SK-N-SH (cell line): Measurements from ENCODE around the gene FAT1. TPM values are rescaled to one million over a fixed set of nuclear protein-coding genes. Genes with fewer than 3 reads are reported as not detected.

Experiments used
- EZH2phosphoT487 ChIP-seq: fragments of 200-600 bp; sonication (generic); IDR thresholded peaks from 2 replicates; pipeline ENCODE4 v1.6.1; 2017; ENCODE audit warnings: low read depth, mixed run types, mild to moderate bottlenecking, antibody characterized with exemption, moderate library complexity, borderline replicate concordance
- FOSL2 ChIP-seq: IDR thresholded peaks from 2 replicates; pipeline ENCODE4 v1.4.0; 2012; ENCODE audit warnings: low read depth, mild to moderate bottlenecking, moderate library complexity, borderline replicate concordance
- FOXJ3 ChIP-seq: sonication (generic); formaldehyde crosslinking; IDR thresholded peaks from 2 replicates; pipeline ENCODE4 v1.5.1; 2020; ENCODE audit warnings: mild to moderate bottlenecking, missing genetic modification reagents
- FOXM1 ChIP-seq: IDR thresholded peaks from 2 replicates; pipeline ENCODE4 v1.4.0; 2012; ENCODE audit warnings: low read depth, mild to moderate bottlenecking
- GABPA ChIP-seq: IDR thresholded peaks from 2 replicates; pipeline ENCODE4 v1.4.0; 2012; ENCODE audit warnings: low read depth, mild to moderate bottlenecking
- GATA2 ChIP-seq: sonication (generic); formaldehyde crosslinking; IDR thresholded peaks from 2 replicates; pipeline ENCODE4 v1.5.0; 2020; ENCODE audit warnings: mild to moderate bottlenecking, missing genetic modification reagents
- IRF3 ChIP-seq: fragments of 150-350 bp; IDR thresholded peaks from 2 replicates; pipeline ENCODE4 v1.6.1; 2016; ENCODE audit warnings: mild to moderate bottlenecking, low read depth, low read length
- JUND ChIP-seq: IDR thresholded peaks from 2 replicates; pipeline ENCODE4 v1.4.0; 2012
- MAX ChIP-seq: IDR thresholded peaks from 2 replicates; pipeline ENCODE4 v1.4.0; 2012; ENCODE audit warnings: low read depth
- MXI1 ChIP-seq: IDR thresholded peaks from 2 replicates; pipeline ENCODE4 v1.6.1; 2012; ENCODE audit warnings: mild to moderate bottlenecking, low read depth, low read length, improper control_type of control experiment
- NFIC ChIP-seq: IDR thresholded peaks from 2 replicates; pipeline ENCODE4 v1.4.0; 2012; ENCODE audit warnings: borderline replicate concordance
- NRF1 ChIP-seq: IDR thresholded peaks from 2 replicates; pipeline ENCODE4 v1.6.1; 2012; ENCODE audit warnings: low read depth, mild to moderate bottlenecking, low read length
- PBX3 ChIP-seq: IDR thresholded peaks from 2 replicates; pipeline ENCODE4; 2012
- RAD21 ChIP-seq: IDR thresholded peaks from 2 replicates; pipeline ENCODE4 v1.6.1; 2012; ENCODE audit warnings: mild to moderate bottlenecking, low read length
- RCOR1 ChIP-seq: fragments of 150-350 bp; IDR thresholded peaks from 2 replicates; pipeline ENCODE4 v1.6.1; 2017; ENCODE audit warnings: antibody characterized with exemption, low read length
- RFX5 ChIP-seq: IDR thresholded peaks from 2 replicates; pipeline ENCODE4 v1.6.1; 2012; ENCODE audit warnings: mild to moderate bottlenecking, improper control_type of control experiment, low read length
- RXRA ChIP-seq: IDR thresholded peaks from 2 replicates; pipeline ENCODE4 v1.4.0; 2012; ENCODE audit warnings: low read depth, mild to moderate bottlenecking, borderline replicate concordance
- SMC3 ChIP-seq: IDR thresholded peaks from 2 replicates; pipeline ENCODE4 v1.6.1; 2012; ENCODE audit warnings: low read depth, low read length, improper control_type of control experiment
- TAF1 ChIP-seq: IDR thresholded peaks from 2 replicates; pipeline ENCODE4 v1.6.1; 2012; ENCODE audit warnings: low read depth, mild to moderate bottlenecking, low read length, moderate library complexity, borderline replicate concordance
- TEAD4 ChIP-seq: IDR thresholded peaks from 2 replicates; pipeline ENCODE4 v1.4.0; 2012; ENCODE audit warnings: mild to moderate bottlenecking, borderline replicate concordance; ENCODE audit not compliant: insufficient read depth
- USF1 ChIP-seq: IDR thresholded peaks from 2 replicates; pipeline ENCODE4 v1.4.0; 2012; ENCODE audit warnings: low read depth, borderline replicate concordance
- USF2 ChIP-seq: fragments of 150-350 bp; IDR thresholded peaks from 2 replicates; pipeline ENCODE4 v1.6.1; 2017; ENCODE audit warnings: antibody characterized with exemption, low read length, low read depth, borderline replicate concordance
- polyA plus RNA-seq, 3 experiments: library from polyadenylated mRNA; depleted of rRNA; stranded (reverse); fragments of >200 nt; gene quantifications; 2 replicates each; pipeline ENCODE4 v1.2.3, GENCODE V29; 2012

Gene FAT1
- polyA plus RNA-seq, 1 of the 3 experiments (the other 2 are of a cell fraction) = 41.3 TPM

GRCh38 chr4:186621959-186622553 is 101.6 kb downstream of the FAT1 start (continued):
- TF ChIP-seq IRF3 (no peak), RFX5 (no peak), FOSL2 (peak; percentile 50; the same call in 1 of the 2 replicates), JUND (peak; percentile 59), NRF1 (no peak), GABPA (no peak), TEAD4 (no peak), RAD21 (no peak), SMC3 (no peak), TAF1 (no peak), MXI1 (no peak), FOXM1 (0 out of 2 replicates have a peak, but pooled peaks have one; percentile 40), EZH2phosphoT487 (no peak), FOXJ3 (no peak), RXRA (no peak), NFIC (no peak), GATA2 (CRISPR knock-in tag) (no peak), MAX (no peak), PBX3 (peak; percentile 22; the same call in 1 of the 2 replicates), USF2 (no peak), RCOR1 (no peak), USF1 (no peak)
